HG03159 (cell line): ENCODE data around the gene ADGRG3.

Source experiments
- ATAC-seq: cut with Tn5 transposase; IDR thresholded peaks from one replicate; pipeline ENCODE4 v1.9.1; 2021; ENCODE audit warnings: mild to moderate bottlenecking, moderate library complexity; ENCODE audit not compliant: unreplicated experiment

Gene ADGRG3

GRCh38 chr16:57694725-57695679 is 26.9 kb downstream of the ADGRG3 start, which contains the start of gene DRC7:
Gene DRC7 (plus strand): TSS chr16:57694806. CDS start chr16:57697950, 3,144 bp downstream.
- ATAC-seq = no peak

GRCh38 chr16:57695680-57696069 is 27.6 kb downstream of the ADGRG3 start:
- no peak for ATAC-seq

- ATAC-seq = no peak
Observed at GRCh38 chr16:57696240-57696639, 28.1 kb downstream of the ADGRG3 start.

GRCh38 chr16:57697896-57698537 is 29.9 kb downstream of the ADGRG3 start:
- no peak for ATAC-seq

GRCh38 chr16:57698812-57699405 is 30.8 kb downstream of the ADGRG3 start:
- no peak for ATAC-seq

- ATAC-seq = no peak
Observed at GRCh38 chr16:57699481-57699880, 31.4 kb downstream of the ADGRG3 start.

GRCh38 chr16:57699899-57700298 is 31.8 kb downstream of the ADGRG3 start:
- ATAC-seq = no peak

- ATAC-seq = no peak
Observed at GRCh38 chr16:57700781-57701551, 32.9 kb downstream of the ADGRG3 start.

GRCh38 chr16:57701759-57702371 is 33.8 kb downstream of the ADGRG3 start:
- no peak for ATAC-seq

- no peak for ATAC-seq
Observed at GRCh38 chr16:57703416-57704010, 35.4 kb downstream of the ADGRG3 start.

- ATAC-seq = no peak
Observed at GRCh38 chr16:57704011-57704904, 36.2 kb downstream of the ADGRG3 start.

- no peak for ATAC-seq
Observed at GRCh38 chr16:57704905-57705852, 37.1 kb downstream of the ADGRG3 start.

- ATAC-seq = no peak
Observed at GRCh38 chr16:57706717-57707116, 38.6 kb downstream of the ADGRG3 start.

GRCh38 chr16:57707331-57707730 is 39.2 kb downstream of the ADGRG3 start:
- ATAC-seq = no peak

- no peak for ATAC-seq
Observed at GRCh38 chr16:57708168-57708567, 40.1 kb downstream of the ADGRG3 start.

GRCh38 chr16:57709663-57710062 is 41.6 kb downstream of the ADGRG3 start:
- ATAC-seq = no peak

GRCh38 chr16:57711346-57711745 is 43.2 kb downstream of the ADGRG3 start:
- ATAC-seq = no peak

- ATAC-seq = no peak
Observed at GRCh38 chr16:57711993-57712392, 43.9 kb downstream of the ADGRG3 start.
